ENCODE measurements around the gene SHC3. TPM values are rescaled to one million over a fixed set of nuclear protein-coding genes. Genes with fewer than 3 reads are reported as not detected.
A peak's percentile ranks its signal among the peaks of the same experiment; 100 is the strongest.

Gene SHC3
- total RNA-seq, 1 donor from 2014 or later: 17.7 TPM

DNA sequence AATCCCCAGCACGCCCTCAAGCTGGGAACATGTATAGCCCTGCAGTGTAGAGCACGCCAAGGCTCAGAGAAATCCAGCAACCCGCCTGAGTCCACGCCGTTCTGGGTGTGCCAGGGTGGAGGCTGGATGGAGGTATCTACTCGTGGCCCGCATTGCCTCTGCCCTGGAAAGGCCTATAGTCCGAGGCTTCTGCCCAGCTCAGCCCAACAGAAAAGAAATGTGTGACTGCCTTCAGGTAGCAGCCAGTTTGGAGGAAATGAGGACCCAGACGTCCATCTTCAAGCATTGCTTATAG lies 169.1 kb downstream of the SHC3 start:
- TF ChIP-seq, protein P1, sequence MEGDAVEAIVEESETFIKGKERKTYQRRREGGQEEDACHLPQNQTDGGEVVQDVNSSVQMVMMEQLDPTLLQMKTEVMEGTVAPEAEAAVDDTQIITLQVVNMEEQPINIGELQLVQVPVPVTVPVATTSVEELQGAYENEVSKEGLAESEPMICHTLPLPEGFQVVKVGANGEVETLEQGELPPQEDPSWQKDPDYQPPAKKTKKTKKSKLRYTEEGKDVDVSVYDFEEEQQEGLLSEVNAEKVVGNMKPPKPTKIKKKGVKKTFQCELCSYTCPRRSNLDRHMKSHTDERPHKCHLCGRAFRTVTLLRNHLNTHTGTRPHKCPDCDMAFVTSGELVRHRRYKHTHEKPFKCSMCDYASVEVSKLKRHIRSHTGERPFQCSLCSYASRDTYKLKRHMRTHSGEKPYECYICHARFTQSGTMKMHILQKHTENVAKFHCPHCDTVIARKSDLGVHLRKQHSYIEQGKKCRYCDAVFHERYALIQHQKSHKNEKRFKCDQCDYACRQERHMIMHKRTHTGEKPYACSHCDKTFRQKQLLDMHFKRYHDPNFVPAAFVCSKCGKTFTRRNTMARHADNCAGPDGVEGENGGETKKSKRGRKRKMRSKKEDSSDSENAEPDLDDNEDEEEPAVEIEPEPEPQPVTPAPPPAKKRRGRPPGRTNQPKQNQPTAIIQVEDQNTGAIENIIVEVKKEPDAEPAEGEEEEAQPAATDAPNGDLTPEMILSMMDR (conservative IDR thresholded peaks at IDR 0.05): no peak
- Mint-ChIP-seq H3K27me3 (ENCODE audit: low read depth) (no peaks in the 10 kb centered on the region), H3K9me3 (no peaks in the 10 kb centered on the region), H3K36me3 (ENCODE audit: low read depth) (peaks cover 16% of the 10 kb centered on the region), H3K4me1 (no peaks in the 10 kb centered on the region), H3K4me3 (no peak overlapping the region), H3K27ac (ENCODE audit: unreplicated experiment) (no peak overlapping the region)
- DNase-seq (ENCODE audit: low read depth, low spot score): no peak

DNA sequence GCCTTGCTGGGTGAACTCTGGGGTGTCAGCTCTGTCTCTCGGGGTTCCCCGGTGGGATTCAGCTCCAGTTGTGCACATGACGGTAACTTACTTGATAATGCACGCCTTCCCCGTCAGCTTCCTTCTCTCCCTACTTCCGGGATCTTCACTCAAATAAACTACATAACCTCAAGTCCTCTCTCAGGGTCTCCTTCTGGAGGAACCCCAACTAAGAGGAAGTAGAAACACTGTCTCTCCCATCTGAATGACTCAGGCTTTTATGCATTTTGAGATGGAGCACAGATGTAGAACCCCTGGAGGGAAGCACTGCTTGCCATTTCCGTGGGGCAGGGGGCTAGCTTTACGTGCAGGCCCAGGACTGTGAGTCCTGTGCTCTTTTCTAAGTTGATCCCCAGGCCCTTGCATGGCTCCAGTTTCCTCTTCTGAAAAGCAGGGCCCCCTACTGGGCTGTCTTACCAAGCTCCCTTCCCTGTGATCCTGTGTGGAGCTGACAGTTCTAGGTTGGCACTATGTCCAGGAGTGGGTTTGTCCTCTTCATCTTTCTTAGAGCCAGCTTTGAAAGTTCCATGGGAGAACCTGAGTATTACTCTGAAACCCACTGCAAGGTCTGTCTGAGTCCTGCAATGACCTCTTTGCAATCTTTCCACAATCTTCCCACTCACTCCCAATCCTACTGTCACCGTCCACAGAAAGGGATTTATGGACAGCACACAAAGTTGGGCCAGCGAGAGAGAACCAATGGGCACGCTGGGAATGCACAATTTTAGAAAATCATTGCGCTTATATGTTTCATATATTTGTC lies 169.7 kb downstream of the SHC3 start:
- Mint-ChIP-seq H3K4me3 (no peak overlapping the region), H3K9me3 (no peaks in the 10 kb centered on the region), H3K4me1 (no peaks in the 10 kb centered on the region), H3K27me3 (ENCODE audit: low read depth) (no peaks in the 10 kb centered on the region), H3K27ac (ENCODE audit: unreplicated experiment) (peak overlapping the region; percentile 29), H3K36me3 (ENCODE audit: low read depth) (peaks cover 15% of the 10 kb centered on the region)
- TF ChIP-seq, protein P1 (conservative IDR thresholded peaks at IDR 0.05): no peak
- no peak for DNase-seq (ENCODE audit: low read depth, low spot score)

DNA sequence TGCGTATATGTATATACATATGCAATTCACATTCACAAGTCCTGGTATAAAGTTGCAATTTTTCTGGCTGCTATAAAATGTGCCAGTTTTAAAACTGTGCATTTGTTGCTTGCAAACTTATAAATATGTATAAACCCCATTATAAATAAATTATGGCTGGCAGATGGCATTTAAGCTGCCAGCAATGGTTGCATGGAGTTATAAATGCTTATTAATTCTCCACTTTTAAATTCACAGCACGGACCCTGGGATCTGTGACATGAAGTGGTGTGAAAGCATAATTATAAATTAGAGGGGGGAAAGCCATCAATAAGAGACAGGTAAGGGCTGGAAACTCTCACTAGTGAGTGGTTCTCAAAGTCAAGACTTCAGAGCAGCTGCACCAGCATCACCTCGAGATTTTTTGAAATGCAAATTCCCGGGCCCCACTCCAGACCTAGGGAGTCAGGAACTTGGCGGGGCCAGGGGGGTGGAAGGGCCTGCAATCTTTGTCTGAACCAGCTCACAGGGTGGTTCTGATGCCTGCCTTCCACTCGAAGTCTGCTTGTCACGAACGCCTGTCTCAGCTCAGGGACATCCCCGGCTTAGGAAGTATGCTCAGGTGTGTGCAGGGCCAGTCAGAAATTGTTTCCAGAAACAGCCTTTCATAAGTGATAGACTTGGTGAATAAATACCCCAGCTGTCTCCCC lies 170.4 kb downstream of the SHC3 start:
- H3K27me3 Mint-ChIP-seq (ENCODE audit: low read depth): no peaks in the 10 kb centered on the region
- no peak overlapping the region for H3K4me3 Mint-ChIP-seq
- H3K9me3 Mint-ChIP-seq: no peaks in the 10 kb centered on the region
- no peak for DNase-seq (ENCODE audit: low read depth, low spot score)
- H3K36me3 Mint-ChIP-seq (ENCODE audit: low read depth): peaks cover 15% of the 10 kb centered on the region
- TF ChIP-seq, protein P1 (conservative IDR thresholded peaks at IDR 0.05): no peak
- no peaks in the 10 kb centered on the region for H3K4me1 Mint-ChIP-seq
- no peak overlapping the region for H3K27ac Mint-ChIP-seq (ENCODE audit: unreplicated experiment)

DNA sequence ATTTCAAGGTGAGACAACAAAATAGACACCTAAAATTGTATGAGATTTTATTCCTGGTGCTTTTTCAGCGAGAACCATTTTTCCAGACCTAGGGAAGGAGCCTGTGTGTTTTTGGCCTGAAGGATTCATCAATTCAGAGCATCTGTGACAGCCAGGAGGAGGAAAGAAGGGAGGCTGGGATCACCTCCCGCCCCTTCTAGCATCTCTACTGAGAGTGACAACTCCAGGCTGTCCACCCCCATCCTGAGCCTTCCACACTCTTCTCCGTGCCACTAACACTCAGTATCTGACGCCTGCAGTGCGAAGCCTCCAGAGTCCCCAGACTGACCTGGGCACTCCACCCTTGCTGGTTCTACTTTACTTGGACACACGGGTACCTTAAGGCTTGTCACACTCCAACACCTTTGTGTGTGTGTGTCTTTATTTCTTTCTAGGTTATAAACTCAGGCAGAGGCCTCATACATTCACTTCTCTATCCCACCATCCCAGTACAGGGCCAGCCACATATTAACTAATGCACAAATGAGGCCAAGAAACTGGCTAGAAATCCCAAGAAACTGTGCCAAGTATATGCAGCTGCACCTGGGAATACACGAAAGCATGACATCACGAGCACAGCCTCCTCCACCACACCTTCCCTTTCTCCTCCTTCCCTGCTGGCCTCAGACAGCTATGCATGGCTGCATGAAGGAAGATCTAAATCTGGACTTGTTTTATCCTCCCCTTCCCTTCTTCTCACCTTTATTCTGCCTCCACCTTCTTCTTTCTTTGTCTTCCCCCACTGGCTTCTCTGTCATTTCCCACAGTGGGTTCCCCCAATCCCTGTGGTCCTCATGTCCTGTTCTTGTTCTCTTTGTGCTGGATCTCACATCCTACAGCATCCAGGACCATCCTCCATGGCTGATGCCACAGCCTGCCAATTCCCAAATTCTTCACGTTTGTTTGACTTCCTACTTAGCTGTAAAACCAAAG lies 171.3 kb downstream of the SHC3 start:
- no peak for DNase-seq (ENCODE audit: low read depth, low spot score)
- H3K9me3 Mint-ChIP-seq: no peaks in the 10 kb centered on the region
- H3K4me1 Mint-ChIP-seq: peaks cover 4% of the 10 kb centered on the region
- H3K27ac Mint-ChIP-seq (ENCODE audit: unreplicated experiment): no peak overlapping the region
- H3K4me3 Mint-ChIP-seq: no peak overlapping the region
- TF ChIP-seq, protein P1 (conservative IDR thresholded peaks at IDR 0.05): no peak
- H3K27me3 Mint-ChIP-seq (ENCODE audit: low read depth): peaks cover 6% of the 10 kb centered on the region
- H3K36me3 Mint-ChIP-seq (ENCODE audit: low read depth): peaks cover 12% of the 10 kb centered on the region

DNA sequence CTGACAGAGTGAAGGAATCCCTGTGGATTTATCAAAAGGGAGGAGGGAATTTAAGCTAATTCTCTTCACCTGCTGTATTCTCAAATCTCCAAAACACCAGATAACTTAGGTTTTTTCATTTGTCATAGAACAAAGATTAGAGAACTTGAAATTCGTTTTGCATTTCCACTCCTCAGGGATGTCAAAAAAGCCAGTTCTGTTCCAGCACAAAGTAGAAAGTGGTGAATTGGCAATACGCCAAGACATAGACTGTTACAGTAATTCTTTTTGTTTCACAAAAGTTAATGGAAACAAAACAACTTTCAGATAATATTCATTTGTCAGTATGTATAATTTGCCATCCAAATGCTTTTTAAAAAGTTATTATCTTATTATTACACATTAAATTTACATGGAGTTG lies 172.4 kb downstream of the SHC3 start:
- Mint-ChIP-seq H3K4me3 (no peak overlapping the region), H3K4me1 (peaks cover 12% of the 10 kb centered on the region), H3K27me3 (ENCODE audit: low read depth) (peaks cover 13% of the 10 kb centered on the region), H3K9me3 (no peaks in the 10 kb centered on the region), H3K27ac (ENCODE audit: unreplicated experiment) (no peak overlapping the region), H3K36me3 (ENCODE audit: low read depth) (peaks cover 14% of the 10 kb centered on the region)
- TF ChIP-seq, protein P1 (conservative IDR thresholded peaks at IDR 0.05): no peak
- no peak for DNase-seq (ENCODE audit: low read depth, low spot score)

Measured in neural crest cell (in vitro differentiated cells).